ENCODE results near the gene ARCN1. TPM values are rescaled to one million over a fixed set of nuclear protein-coding genes. Genes with fewer than 3 reads are reported as not detected.

ARCN1 gene
- total and polyA plus RNA-seq, 12 donors: 42.6 to 274 (median 104) TPM

GRCh38 chr11:118635237-118635591 lies 63.0 kb downstream of the ARCN1 start:
- intact Hi-C loops (cut with DNase I): no loop called here
- peak overlapping the region in 1 of 4 donors; percentile 41 for H3K4me3 ChIP-seq
- peaks cover 0 to 44% of the 10 kb centered on the region in 2 donors for H3K36me3 ChIP-seq (replicated peaks in 1 of 2)
- no peak for TF ChIP-seq CTCF (IDR thresholded peaks at IDR 0.05)
- no peak for TF ChIP-seq POLR2A (IDR thresholded peaks at IDR 0.05)
- H3K27me3 ChIP-seq: no peaks in the 10 kb centered on the region
- peak overlapping the region; percentile 66 to 93 (median 82) for H3K27ac ChIP-seq
- H3K4me1 ChIP-seq (replicated peaks in 1 of 2): peaks cover 0 to 40% of the 10 kb centered on the region in 2 donors
- 14 to 34% (median 21%) methylated on average over 2 to 15 of the region's 15 CpGs for WGBS, 4 donors
- peak in 5 of 7 donors; percentile 46 to 75 (median 73) for DNase-seq
- no peaks in the 10 kb centered on the region for H3K9me3 ChIP-seq (replicated peaks in 1 of 3)

- Histone ChIP-seq H3K27ac (peak overlapping the region in 4 of 5 donors; percentile 66 to 93 (median 86)), H3K27me3 (no peaks in the 10 kb centered on the region), H3K9me3 (replicated peaks in 1 of 3) (no peaks in the 10 kb centered on the region), H3K4me3 (peak overlapping the region in 1 of 4 donors; percentile 41), H3K36me3 (replicated peaks in 1 of 2) (peaks cover 0 to 48% of the 10 kb centered on the region in 2 donors), H3K4me1 (replicated peaks in 1 of 2) (peaks cover 0 to 40% of the 10 kb centered on the region in 2 donors)
- no peak for TF ChIP-seq POLR2A (IDR thresholded peaks at IDR 0.05)
- no peak for TF ChIP-seq CTCF (IDR thresholded peaks at IDR 0.05)
- WGBS, 4 donors: 49 to 75% (median 69%) methylated on average over 1 to 2 of the region's 2 CpGs
- intact Hi-C loops (cut with DNase I): no loop called here
- DNase-seq: no peak
Measured at GRCh38 chr11:118635642-118636041, 63.4 kb downstream of the ARCN1 start.

- Histone ChIP-seq H3K4me1 (replicated peaks in 1 of 2) (peaks cover 0 to 40% of the 10 kb centered on the region in 2 donors), H3K27me3 (no peaks in the 10 kb centered on the region), H3K36me3 (replicated peaks in 1 of 2) (peaks cover 0 to 48% of the 10 kb centered on the region in 2 donors), H3K9me3 (replicated peaks in 1 of 3) (no peaks in the 10 kb centered on the region), H3K27ac (peak overlapping the region in 1 of 5 donors; percentile 16), H3K4me3 (no peak overlapping the region)
- DNase-seq: no peak
- intact Hi-C loops (cut with DNase I): no loop called here
- 62 to 73% (median 64%) methylated on average over 8 of the region's 8 CpGs for WGBS, 4 donors
- TF ChIP-seq POLR2A (IDR thresholded peaks at IDR 0.05) (no peak), CTCF (IDR thresholded peaks at IDR 0.05) (no peak)
Measured at GRCh38 chr11:118636569-118637290, 64.5 kb downstream of the ARCN1 start.

- TF ChIP-seq POLR2A (IDR thresholded peaks at IDR 0.05): no peak
- TF ChIP-seq CTCF (IDR thresholded peaks at IDR 0.05): no peak
- Histone ChIP-seq H3K4me1 (replicated peaks in 1 of 2) (peaks cover 10 to 52% of the 10 kb centered on the region in 2 donors), H3K27ac (no peak overlapping the region), H3K27me3 (no peaks in the 10 kb centered on the region), H3K36me3 (replicated peaks in 1 of 2) (peaks cover 0 to 47% of the 10 kb centered on the region in 2 donors), H3K9me3 (replicated peaks in 1 of 3) (no peaks in the 10 kb centered on the region), H3K4me3 (no peak overlapping the region)
- no peak for DNase-seq
- intact Hi-C loops (cut with DNase I): no loop called here
- WGBS, 4 donors: 92 to 96% (median 94%) methylated on average over 6 of the region's 6 CpGs
Measured at GRCh38 chr11:118638726-118639125, 66.5 kb downstream of the ARCN1 start.
